Fibroblast of villous mesenchyme (primary cell): ENCODE results near the gene CD300LG. TPM values are rescaled to one million over a fixed set of nuclear protein-coding genes. Genes with fewer than 3 reads are reported as not detected.

Experiments used
- DNase-seq: peaks from one replicate; pipeline ENCODE4 v3.0.0-alpha.2; 2010; ENCODE audit warnings: low read depth
- H3K4me3 ChIP-seq: 2 replicates; pipeline ENCODE4 v1.5.1; 2011; ENCODE audit warnings: low read depth, mild to moderate bottlenecking, low read length
- total RNA-seq: library from RNA; depleted of rRNA; stranded (reverse); fragments of >200 nt; gene quantifications from 2 replicates; pipeline ENCODE4 v1.2.3, GENCODE V29; 2012
- TF ChIP-seq, protein P1 (sequence below): IDR thresholded peaks from 2 replicates; pipeline ENCODE4 v1.5.1; 2012; ENCODE audit warnings: low read depth, mild to moderate bottlenecking, low read length; ENCODE audit not compliant: insufficient read depth

Gene CD300LG
- total RNA-seq, 1 donor = not detected

DNA sequence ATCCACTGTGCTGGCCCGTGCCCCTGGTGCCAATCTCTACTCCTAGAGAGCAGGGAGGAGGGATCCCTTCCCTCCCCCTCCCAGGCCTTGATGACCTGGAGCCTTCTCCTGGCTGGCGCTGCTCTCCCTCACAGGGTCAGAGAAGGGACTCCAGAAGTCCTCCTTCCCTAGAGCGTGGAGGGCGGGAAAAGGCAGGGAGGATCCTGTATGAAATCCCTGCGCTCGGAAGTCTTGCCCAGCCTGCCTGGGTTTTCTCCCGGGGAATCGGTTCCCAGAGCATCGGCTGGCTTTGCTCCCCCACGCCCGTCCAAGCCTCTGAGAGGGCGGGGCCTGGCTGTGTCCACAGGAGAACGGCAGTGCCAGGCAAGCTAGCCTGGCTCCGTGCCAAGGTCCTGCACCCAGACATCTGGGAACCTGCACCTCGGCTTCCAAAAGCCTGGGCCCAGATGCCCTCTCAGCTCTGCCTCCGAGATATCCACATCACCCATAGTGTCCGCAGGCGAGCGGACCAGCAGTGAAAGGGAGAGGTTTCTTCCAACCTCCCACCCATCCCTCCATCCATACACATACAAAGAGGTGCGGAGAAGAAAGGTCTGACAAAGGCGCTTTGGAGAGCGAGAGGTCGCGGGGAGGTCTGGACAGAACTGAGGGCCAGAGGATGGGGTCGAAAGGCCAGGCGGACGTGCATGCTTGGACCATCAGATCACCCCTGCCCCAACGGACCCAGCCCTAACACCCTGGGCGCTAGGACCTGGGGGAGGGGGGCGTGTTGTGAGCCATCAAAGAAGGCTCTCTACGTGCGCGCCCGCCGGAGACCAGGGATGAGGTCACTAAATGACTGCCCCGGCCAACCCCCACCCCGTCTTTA, 59.2 kb downstream of the CD300LG start:
- peak overlapping the region; percentile 70 for H3K4me3 ChIP-seq
- TF ChIP-seq, protein P1, sequence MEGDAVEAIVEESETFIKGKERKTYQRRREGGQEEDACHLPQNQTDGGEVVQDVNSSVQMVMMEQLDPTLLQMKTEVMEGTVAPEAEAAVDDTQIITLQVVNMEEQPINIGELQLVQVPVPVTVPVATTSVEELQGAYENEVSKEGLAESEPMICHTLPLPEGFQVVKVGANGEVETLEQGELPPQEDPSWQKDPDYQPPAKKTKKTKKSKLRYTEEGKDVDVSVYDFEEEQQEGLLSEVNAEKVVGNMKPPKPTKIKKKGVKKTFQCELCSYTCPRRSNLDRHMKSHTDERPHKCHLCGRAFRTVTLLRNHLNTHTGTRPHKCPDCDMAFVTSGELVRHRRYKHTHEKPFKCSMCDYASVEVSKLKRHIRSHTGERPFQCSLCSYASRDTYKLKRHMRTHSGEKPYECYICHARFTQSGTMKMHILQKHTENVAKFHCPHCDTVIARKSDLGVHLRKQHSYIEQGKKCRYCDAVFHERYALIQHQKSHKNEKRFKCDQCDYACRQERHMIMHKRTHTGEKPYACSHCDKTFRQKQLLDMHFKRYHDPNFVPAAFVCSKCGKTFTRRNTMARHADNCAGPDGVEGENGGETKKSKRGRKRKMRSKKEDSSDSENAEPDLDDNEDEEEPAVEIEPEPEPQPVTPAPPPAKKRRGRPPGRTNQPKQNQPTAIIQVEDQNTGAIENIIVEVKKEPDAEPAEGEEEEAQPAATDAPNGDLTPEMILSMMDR = no peak
- peak; percentile 52 for DNase-seq

GRCh38 chr17:43906951-43907424, 60.0 kb downstream of the CD300LG start:
- no peak for DNase-seq
- H3K4me3 ChIP-seq = peak overlapping the region; percentile 70
- TF ChIP-seq, protein P1 = no peak

- TF ChIP-seq, protein P1 = peak; percentile 36
- peak within 1 kb of the TSS; percentile 70 for H3K4me3 ChIP-seq
- DNase-seq = peak; percentile 74
Observed at GRCh38 chr17:43907425-43907981, 60.5 kb downstream of the CD300LG start, which contains the start of gene MPP2. MPP2 (minus strand) TSS chr17:43907536; CDS start chr17:43904460, 3,076 bp downstream.

DNA sequence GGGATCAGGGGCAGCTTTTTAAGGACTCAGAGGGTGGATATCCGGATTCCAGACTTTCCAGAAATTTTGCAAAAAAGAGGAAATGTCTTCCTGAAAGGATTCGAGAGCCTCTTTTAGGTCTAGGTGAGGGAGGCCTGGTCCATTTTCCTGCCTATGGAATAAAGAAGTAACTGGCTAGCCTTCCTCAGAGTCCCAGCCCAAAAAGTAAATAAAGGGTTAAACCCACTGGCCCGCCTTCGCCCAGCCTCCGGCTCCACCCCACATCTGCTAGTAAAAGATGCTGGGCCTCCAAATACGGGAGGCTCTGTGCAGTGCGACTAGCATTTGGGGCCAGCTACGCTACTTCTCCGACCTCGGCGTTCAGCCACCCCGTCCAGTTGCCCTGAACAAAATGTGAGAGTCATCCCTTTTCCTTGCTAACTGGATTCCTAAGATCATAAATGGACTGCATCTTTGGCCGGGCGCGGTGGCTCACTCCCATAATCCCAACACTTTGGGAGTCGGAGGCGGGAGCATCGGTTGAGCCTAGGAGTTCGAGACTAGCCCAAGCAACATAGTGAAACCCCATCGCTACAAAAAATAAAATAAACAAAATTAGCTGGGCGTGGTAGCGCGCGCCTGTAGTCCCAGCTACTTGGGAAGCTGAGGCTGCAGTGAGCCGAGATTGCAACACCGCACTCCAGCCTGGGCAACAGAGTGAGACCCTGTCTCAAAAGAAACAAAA, 61.2 kb downstream of the CD300LG start:
- TF ChIP-seq, protein P1 = no peak
- peak overlapping the region; percentile 70 for H3K4me3 ChIP-seq
- peak; percentile 78 for DNase-seq

DNA sequence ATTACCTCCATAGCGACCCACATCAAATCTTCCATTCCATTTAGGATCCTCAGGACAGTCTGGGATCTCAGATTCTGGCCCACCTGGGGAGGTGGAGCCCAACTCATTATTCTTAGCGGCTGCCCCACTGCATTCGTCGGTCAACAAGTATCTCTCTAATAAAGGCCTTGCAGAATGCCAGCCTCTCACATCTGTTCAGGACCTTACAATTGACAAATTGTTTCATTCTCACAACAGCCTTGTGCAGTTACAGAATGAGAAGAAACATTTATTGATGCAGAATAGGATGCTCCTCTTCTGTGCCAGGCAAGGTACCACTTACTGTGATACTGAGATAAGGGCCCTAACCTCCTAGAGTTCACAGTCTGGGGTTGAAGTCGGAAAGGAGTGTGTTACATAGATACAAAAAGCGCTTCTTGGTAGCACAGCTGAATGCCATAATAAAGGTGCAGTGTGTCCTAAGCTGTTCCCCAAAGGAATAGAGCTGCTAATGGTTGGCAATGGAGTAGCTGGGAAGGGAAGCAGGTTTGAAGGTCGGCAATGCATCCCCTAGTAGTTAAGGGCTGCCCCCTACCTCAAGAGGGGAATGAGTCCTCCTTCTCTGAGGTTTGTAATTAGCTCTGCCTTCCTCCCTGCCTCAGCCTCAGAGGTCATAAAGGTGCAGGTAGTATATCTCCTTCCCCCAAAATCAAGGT, 62.7 kb downstream of the CD300LG start:
- no peak for DNase-seq
- TF ChIP-seq, protein P1 = no peak
- no peak overlapping the region for H3K4me3 ChIP-seq

- DNase-seq = no peak
- no peak overlapping the region for H3K4me3 ChIP-seq
- TF ChIP-seq, protein P1 = no peak
Observed at GRCh38 chr17:43911904-43912303, 64.9 kb downstream of the CD300LG start.
